Measurements from ENCODE around the gene ARPP21.
A peak's percentile ranks its signal among the peaks of the same experiment; 100 is the strongest.

ARPP21 gene

DNA sequence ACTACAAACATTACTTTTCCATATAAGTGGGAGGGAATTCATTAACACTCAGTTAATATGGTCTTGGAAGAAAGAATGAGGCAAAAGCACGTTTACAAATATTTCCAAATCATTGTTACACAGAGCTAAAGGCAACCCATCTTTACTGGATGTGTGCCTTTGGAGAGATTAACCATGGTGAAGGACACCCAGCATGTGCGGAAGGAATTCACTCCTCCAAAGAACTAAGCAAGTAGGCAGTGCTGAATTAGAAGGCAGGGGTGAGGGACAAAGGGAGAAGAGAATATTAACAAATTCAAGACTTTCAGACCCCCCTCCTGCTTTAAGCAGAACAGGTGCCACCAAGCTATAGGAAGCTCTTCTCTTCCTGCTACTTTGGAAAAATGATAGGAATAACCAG, 10.1 kb downstream of the ARPP21 start:
- H3K4me3 ChIP-seq (replicated peaks; ENCODE audit: low read depth, low read length), result no peak overlapping the region
- TF ChIP-seq, protein P1, sequence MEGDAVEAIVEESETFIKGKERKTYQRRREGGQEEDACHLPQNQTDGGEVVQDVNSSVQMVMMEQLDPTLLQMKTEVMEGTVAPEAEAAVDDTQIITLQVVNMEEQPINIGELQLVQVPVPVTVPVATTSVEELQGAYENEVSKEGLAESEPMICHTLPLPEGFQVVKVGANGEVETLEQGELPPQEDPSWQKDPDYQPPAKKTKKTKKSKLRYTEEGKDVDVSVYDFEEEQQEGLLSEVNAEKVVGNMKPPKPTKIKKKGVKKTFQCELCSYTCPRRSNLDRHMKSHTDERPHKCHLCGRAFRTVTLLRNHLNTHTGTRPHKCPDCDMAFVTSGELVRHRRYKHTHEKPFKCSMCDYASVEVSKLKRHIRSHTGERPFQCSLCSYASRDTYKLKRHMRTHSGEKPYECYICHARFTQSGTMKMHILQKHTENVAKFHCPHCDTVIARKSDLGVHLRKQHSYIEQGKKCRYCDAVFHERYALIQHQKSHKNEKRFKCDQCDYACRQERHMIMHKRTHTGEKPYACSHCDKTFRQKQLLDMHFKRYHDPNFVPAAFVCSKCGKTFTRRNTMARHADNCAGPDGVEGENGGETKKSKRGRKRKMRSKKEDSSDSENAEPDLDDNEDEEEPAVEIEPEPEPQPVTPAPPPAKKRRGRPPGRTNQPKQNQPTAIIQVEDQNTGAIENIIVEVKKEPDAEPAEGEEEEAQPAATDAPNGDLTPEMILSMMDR (IDR thresholded peaks at IDR 0.05; ENCODE audit: low read length, missing control alignments), result no peak
- no peak for DNase-seq (ENCODE audit: low read depth)

DNA sequence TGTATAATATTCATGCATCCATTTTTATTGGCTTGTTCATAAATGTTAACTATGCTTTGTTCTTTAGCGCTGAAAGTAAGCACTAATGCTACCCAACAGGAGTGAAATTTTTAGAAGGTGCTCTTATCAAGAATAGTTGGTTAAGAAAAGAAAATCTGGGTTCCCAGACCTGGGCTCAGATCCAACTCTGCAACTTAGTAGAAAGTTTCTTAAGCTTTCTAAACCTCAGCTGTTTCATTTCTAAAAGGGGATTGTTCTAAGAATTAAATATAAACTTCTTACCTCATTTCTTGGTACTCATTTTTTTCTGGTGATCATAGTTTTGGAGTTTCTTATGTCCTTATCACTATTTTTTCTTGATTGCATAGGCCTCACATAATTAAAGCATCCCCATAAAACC, 12.1 kb downstream of the ARPP21 start:
- TF ChIP-seq, protein P1 (IDR thresholded peaks at IDR 0.05; ENCODE audit: low read length, missing control alignments), result no peak
- H3K4me3 ChIP-seq (replicated peaks; ENCODE audit: low read depth, low read length), result no peak overlapping the region
- DNase-seq (ENCODE audit: low read depth), result peak; percentile 32

DNA sequence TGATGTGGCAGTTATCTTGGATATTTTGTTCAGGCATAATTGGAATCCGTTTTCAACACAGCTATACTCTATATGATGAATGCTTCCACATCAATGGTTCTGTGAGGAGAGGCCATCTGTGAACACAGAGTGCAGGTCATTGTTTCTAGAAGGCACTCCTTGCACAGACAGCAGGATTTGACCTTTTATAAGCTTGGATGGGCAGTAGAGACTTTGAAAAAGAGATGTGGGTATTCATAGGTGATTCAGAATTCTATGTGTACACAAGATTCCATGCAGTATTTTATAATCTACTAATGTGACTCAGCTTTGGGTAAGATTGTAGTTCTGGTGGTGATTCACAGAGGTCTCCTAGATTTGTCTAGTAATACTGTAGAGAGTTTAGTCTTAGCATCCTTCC, 12.5 kb downstream of the ARPP21 start:
- peak; percentile 32 for DNase-seq (ENCODE audit: low read depth)
- TF ChIP-seq, protein P1 (IDR thresholded peaks at IDR 0.05; ENCODE audit: low read length, missing control alignments), result no peak
- H3K4me3 ChIP-seq (replicated peaks; ENCODE audit: low read depth, low read length), result no peak overlapping the region

DNA sequence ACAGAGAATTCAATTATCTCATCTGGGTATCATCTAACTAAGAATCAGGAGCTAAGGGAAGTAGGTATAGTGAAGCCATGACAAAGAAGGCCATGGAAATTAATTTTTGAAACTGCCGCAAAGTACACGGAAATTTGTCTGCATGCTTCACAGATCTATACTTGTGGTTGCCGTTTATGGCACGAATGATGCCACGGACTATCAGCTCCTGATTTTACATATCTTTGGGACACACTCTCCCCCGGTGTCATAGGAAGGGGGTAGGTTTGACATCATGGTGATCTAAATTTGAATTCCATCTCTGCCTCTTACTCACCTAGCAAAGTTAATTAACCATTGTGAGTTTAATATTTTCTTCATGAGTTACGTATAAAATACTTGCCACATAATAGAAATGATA, 14.0 kb downstream of the ARPP21 start:
- H3K4me3 ChIP-seq (replicated peaks; ENCODE audit: low read depth, low read length), result no peak overlapping the region

DNA sequence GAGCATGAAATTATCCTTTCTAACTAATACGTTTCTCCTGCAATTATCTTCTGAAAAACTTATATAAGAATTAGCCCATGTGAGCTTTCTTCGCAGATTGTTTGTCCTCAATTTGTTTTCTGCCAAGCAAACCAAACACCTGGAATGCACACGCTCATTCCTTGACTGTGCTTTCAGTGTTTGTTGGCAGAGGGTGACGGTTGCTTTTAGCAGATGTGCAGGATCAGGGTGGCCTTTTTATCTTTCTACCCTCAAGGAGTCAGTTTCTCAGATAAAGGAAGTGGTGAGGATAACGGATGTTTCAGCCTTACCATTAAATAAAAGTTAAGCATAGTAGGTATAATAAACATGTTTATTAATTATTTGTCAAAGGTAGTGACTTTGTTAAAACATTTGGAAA, 15.2 kb downstream of the ARPP21 start:
- H3K4me3 ChIP-seq (replicated peaks; ENCODE audit: low read depth, low read length), result no peak overlapping the region
- no peak for DNase-seq (ENCODE audit: low read depth)
- TF ChIP-seq, protein P1 (IDR thresholded peaks at IDR 0.05; ENCODE audit: low read length, missing control alignments), result no peak

More for the DNA sequence above, 14.0 kb downstream of the ARPP21 start:
- DNase-seq (ENCODE audit: low read depth), result no peak
- TF ChIP-seq, protein P1 (IDR thresholded peaks at IDR 0.05; ENCODE audit: low read length, missing control alignments), result no peak

DNA sequence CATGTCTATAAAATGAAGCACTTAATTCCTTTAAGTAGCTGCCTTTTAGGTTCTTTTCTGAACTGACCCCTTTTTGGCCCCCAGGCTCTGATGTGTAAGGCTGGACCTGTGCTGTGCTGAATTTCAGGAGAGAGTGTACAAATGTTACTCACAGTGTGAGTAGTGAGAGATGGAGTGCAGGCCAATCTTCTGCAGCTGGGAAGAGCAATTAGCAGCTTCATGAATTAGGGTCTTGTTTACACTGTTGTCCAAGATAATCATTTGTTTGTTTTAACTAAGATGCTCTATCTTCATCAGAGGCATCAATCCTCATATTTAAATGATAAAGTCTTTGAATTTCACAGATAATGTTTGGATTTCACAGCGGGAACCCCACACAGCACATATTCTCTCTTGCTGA, 19.4 kb downstream of the ARPP21 start:
- H3K4me3 ChIP-seq (replicated peaks; ENCODE audit: low read depth, low read length), result no peak overlapping the region
- no peak for DNase-seq (ENCODE audit: low read depth)
- TF ChIP-seq, protein P1 (IDR thresholded peaks at IDR 0.05; ENCODE audit: low read length, missing control alignments), result no peak

DNA sequence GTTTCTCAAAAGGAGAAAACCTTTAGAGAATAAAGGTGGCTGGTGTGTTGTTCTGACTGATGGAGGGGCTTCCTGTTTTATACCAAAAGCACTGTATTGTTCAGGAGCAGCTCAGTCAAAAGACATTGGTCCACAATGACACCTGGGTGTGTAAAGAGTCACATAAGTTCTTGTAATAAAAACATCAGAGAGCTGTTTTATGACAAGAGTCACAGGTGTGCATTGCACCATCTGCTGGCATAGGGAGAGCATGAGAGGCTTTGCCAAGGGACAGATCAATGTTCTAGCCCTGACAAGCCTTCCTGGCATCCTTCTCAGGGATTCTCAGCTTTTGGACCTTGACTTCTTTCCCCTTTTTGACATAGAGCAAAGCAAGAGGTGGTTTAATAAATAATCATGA, 20.4 kb downstream of the ARPP21 start:
- H3K4me3 ChIP-seq (replicated peaks; ENCODE audit: low read depth, low read length), result no peak overlapping the region
- TF ChIP-seq, protein P1 (IDR thresholded peaks at IDR 0.05; ENCODE audit: low read length, missing control alignments), result no peak
- no peak for DNase-seq (ENCODE audit: low read depth)
